H7 (cell line): ENCODE measurements around the gene RFC4. TPM values are rescaled to one million over a fixed set of nuclear protein-coding genes. Genes with fewer than 3 reads are reported as not detected.
A peak's percentile ranks its signal among the peaks of the same experiment; 100 is the strongest.

Source experiments
- DNase-seq: peaks from one replicate; pipeline ENCODE4 v3.0.0; 2012
- H3K27me3 ChIP-seq: 2 replicates; pipeline ENCODE4 v1.6.0; 2011; ENCODE audit warnings: mild to moderate bottlenecking, low read length; ENCODE audit not compliant: control insufficient read depth, insufficient read depth
- H3K36me3 ChIP-seq: replicated peaks from 2 replicates; pipeline ENCODE4 v1.5.1; 2011; ENCODE audit warnings: low read length; ENCODE audit not compliant: control insufficient read depth, insufficient read depth
- H3K4me3 ChIP-seq: 2 replicates; pipeline ENCODE4 v1.5.1; 2011; ENCODE audit warnings: low read depth, mild to moderate bottlenecking, control low read depth, low read length, moderate library complexity; ENCODE audit not compliant: insufficient read depth
- total RNA-seq: library from RNA; depleted of rRNA; stranded (reverse); fragments of >200 nt; shearing (Covaris generic); gene quantifications from 2 replicates; pipeline ENCODE4 v1.2.3, GENCODE V29; 2014

RFC4 gene
- total RNA-seq, 1 experiment from 2014 or later = 105 TPM

DNA sequence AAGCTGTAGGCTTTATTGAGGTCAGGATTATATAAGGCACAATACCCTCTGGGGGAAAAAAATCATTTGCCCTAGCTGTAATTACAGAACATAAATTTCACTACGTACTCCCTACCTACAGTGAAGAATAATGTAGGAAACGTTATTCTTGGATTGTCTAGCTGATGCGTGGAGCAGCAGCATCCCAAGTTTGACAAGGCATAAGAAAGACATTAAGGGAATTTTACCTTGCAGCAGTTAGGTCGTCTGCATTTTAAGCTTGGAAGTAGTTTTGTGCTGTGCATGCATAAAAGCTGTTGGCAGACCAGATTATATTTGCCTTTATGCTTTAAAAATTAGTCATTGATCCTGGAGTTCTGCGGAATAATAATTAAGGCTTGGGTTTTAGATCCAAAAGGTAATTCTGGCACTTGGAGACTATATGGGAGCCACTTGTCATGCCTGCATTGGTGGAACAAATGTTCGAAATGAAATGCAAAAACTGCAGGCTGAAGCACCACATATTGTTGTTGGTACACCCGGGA lies 20.7 kb downstream of the RFC4 start:
- Histone ChIP-seq H3K27me3 (no peaks in the 10 kb centered on the region), H3K36me3 (peaks cover 46% of the 10 kb centered on the region), H3K4me3 (peak overlapping the region; percentile 99)
- DNase-seq = no peak

DNA sequence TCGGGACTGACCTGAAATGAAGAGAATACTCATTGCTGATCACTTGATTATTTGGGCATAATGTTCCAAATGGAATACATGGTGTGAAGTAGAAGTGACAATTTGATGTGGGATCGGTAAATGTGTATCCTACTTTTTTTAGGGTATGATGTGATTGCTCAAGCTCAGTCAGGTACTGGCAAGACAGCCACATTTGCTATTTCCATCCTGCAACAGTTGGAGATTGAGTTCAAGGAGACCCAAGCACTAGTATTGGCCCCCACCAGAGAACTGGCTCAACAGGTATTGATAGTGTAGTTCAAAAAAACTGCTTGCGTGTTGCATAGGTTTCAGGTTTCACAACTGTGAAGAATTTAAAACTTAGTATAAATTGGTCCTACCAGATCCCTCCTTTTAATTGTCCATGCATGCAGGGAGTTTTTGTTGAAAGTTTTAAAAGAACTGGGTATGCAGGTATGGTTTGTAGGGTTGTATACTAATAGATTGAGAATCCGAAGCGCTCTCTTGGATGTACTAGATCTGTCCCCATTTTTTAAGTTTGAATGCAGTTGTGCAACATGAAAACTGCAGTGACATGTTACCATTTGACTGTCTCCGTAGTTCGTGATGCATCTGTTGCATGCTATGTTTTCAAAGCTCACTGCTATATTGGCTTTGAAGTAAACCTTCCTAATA lies 21.3 kb downstream of the RFC4 start:
- no peak for DNase-seq
- Histone ChIP-seq H3K4me3 (peak overlapping the region; percentile 99), H3K27me3 (no peaks in the 10 kb centered on the region), H3K36me3 (peaks cover 46% of the 10 kb centered on the region)

DNA sequence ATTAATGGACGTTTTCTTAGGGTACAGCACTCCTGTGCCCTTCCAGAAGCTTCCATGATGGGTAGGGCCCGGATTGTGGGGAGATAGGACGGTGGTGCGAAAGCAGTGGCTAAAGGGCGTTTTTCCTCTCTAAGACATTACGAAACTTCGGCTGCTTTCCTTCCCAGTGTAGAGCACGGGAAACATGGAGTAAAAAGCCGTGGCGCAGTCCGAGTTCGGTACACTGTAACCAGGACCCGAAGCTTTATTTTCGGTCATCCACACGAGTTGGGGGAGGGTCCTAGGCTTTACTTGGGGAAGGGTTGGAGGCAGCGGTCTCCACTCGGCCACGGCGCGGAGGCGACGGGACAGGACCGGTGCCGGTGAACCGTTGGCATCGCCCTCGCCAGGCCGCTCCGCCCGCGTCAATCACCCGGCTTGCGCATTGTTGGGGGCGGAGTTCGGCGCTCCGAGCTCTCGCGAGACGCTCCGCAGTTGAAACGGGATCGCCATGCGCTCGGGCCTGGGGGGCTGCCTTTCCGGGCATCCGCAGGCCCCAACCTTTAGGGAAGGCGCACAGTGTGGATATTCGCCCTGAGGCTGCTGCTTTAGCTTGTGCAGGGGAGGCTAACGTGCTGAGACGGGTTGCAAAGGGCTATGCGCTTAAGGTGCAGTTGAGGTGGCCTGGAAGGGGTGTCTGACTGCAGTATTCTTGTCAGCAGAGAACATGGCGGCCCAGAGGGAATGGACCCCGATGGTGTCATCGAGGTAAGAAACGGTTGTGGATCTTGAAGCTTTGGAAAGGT lies 22.4 kb downstream of the RFC4 start:
- Histone ChIP-seq H3K4me3 (peak overlapping the region; percentile 99), H3K27me3 (no peaks in the 10 kb centered on the region), H3K36me3 (peaks cover 44% of the 10 kb centered on the region)
- peak; percentile 73 for DNase-seq

DNA sequence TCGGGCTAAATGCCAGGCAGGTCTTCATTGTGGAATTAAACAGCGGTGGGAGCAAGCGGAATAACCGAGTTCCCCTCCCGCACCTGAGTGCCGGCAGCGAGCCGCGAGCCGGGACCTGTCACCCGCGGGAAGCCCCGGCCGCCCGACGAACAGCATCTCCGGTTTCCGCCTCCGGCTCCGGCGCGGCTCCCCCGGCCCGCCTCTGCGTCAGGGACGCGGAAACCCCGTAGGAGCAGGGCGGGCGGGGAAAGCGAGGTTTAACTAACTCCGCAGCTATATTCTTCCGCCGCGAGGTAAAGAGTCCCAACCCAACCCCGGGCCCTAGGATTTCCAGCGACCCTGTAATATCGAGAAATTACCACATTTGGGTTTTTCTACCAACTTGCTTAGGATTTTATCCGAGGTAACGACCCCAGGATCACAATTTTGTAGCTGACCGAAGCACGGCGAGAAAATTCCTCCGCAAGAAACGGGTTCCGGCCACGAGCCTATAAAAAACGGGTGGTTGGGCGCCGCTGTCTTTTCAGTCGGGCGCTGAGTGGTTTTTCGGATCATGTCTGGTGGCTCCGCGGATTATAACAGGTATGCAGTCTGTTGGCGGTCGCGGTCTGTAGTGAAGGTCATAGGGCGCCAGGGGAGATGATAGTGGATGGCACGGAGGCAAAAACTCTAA lies 23.1 kb downstream of the RFC4 start, which contains the start of gene EIF4A2:
Gene EIF4A2, plus strand, starts transcription at position 520 of the 673 bp plus-strand sequence. Its CDS starts 34 bp downstream, at position 554.
- Histone ChIP-seq H3K36me3 (peaks cover 38% of the 10 kb centered on the region), H3K27me3 (no peaks in the 10 kb centered on the region), H3K4me3 (peak within 1 kb of the TSS; percentile 99)
- peak; percentile 94 for DNase-seq

DNA sequence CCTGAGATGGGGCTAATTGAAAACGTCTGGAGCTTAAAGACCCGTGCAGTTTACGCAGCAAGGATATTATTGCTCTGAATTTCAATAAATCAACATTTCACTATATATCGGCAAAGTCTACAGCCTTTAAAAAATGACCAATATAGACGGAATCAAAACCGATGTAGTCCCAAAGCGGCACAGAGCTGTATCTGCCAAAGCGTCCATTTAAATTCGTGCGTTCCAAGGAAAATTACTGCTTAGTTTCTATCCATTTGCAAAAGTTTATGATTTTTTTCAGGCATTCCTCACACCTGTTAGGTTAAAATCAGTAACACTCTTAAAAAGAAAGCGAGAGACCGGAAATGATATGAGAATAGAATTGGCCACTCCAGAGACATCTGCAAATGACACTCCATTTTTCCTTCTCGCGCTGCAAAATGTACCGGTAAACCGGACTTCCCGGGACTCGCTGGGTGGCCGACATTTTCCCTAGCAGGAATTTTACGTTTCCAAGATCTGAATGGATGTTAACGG lies 23.7 kb downstream of the RFC4 start:
- DNase-seq = no peak
- no peaks in the 10 kb centered on the region for H3K27me3 ChIP-seq
- H3K4me3 ChIP-seq = peak overlapping the region; percentile 99
- peaks cover 32% of the 10 kb centered on the region for H3K36me3 ChIP-seq

DNA sequence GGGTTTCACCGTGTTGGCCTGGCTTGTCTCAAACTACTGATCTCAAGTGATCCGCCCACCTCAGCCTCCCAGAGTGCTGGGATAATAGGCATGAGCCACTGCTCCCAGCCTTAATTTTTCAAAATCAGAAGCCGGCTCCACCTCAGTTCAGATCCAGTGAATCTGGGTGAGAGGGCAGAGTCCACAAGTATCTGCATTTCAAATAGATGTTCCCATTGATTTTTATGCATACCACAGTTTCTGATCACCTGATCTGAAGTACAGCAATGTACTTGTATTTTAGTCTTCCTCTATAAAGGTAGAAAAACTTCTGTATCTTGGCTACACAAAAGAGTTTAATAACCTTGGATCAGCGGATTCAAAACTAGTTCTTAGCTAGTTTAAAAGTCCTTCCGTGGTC lies 27.1 kb downstream of the RFC4 start:
- no peak for DNase-seq
- Histone ChIP-seq H3K27me3 (no peaks in the 10 kb centered on the region), H3K36me3 (peaks cover under 1% of the 10 kb centered on the region), H3K4me3 (no peak overlapping the region)

DNA sequence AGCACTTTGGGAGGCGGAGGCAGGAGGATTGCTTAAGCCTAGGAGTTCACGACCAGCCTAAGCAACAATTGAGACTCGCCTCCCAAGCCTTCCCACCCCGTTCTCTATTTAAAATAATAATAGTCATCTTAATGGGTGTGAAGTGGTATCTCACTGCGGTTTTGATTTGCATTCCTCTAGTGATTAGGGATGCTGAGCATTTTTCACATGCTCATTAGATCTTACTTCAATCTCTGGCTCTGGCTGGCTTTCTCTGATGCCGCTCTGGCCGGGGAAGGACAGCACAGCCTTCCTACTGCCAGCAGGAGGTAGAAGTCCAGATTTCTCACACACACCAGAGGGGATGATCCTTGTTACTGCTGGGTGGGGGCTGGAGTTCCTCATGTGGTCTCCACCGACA lies 30.3 kb downstream of the RFC4 start:
- Histone ChIP-seq H3K27me3 (peaks cover 3% of the 10 kb centered on the region), H3K36me3 (no peaks in the 10 kb centered on the region), H3K4me3 (no peak overlapping the region)
- peak; percentile 60 for DNase-seq

DNA sequence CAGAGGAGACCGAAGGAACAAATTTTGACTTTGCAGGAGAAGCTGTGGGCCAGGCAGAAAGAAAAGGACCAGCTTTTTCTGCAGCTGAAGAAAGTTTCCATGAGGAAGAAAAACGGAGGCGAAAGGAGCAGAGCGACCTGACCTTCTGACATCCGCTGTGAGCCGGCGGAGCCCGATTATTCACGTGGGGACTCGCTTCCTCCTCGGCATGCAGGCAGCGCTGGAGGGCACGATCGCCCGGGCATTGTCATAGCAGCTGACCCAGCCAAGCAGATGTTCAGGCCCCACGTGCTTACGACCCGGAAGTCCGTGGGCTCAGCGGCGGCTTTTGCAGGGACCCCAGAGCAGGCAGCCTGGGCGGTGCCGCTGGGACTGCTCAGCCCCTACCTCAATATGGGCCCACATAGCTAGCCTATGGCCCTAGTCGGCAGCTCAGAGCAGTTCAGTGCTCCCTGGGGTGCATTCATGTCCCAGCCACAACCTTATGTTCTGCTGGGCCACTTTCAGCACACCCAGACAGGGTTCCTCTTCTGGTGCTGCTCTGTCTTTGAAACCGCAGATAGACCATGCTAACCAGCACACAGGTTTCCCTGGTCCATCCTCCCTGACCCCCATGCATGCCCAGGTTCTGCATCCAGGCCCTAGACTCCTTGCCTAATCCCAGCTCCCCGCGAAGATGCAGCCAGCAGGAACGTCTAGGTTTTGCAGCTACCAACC lies 33.4 kb downstream of the RFC4 start:
- Histone ChIP-seq H3K36me3 (no peaks in the 10 kb centered on the region), H3K4me3 (peak overlapping the region; percentile 25), H3K27me3 (peaks cover 3% of the 10 kb centered on the region)
- DNase-seq = peak; percentile 65

DNA sequence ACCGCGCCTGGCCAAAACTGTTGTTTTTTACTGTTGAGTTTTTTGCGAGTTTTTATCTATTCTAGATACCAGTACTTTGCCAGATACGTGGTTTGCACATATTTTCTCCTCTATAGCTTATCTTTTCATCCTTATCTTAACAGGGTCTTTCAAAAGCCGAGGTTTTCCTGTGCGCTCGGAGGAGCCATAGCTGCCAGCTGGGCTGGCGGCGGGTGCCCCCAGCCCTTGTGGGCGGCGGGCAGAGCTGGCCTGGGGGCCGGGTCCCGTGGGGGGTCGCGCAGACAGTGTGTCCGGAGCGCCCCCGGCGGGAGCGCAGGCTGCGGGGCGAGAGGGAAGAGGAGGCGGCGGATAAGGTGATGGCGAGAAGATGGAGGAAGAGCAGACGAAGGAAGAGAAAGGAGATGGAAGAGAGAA lies 34.0 kb downstream of the RFC4 start:
- peak; percentile 76 for DNase-seq
- Histone ChIP-seq H3K4me3 (peak overlapping the region; percentile 25), H3K36me3 (no peaks in the 10 kb centered on the region), H3K27me3 (peaks cover 3% of the 10 kb centered on the region)

DNA sequence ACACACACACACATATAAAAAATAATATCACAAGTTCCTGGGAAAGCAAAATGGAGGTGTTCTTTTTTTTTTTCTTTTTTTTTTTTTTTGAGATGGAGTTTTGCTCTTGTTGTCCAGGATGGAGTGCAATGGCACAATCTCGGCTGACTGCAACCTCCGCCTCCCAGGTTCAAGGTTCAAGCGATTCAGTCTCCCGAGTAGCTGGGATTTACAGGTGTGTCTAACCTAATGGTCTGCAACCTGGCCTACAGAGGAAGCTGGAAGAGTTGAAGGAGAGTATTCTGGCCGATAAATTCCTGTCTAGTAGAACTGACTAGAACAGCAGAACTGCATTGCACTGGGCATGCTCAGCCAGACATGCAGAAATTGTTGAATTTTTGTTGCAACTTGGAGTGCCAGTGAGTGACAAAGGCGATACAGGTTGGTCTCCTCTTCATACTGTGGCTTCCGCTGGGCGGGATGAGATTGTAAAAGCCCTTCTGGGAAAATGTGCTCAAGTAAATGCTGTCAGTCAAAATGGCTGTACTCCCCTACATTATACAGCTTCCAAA lies 45.3 kb downstream of the RFC4 start:
- no peak overlapping the region for H3K4me3 ChIP-seq
- no peak for DNase-seq
- H3K27me3 ChIP-seq = no peaks in the 10 kb centered on the region
- no peaks in the 10 kb centered on the region for H3K36me3 ChIP-seq

DNA sequence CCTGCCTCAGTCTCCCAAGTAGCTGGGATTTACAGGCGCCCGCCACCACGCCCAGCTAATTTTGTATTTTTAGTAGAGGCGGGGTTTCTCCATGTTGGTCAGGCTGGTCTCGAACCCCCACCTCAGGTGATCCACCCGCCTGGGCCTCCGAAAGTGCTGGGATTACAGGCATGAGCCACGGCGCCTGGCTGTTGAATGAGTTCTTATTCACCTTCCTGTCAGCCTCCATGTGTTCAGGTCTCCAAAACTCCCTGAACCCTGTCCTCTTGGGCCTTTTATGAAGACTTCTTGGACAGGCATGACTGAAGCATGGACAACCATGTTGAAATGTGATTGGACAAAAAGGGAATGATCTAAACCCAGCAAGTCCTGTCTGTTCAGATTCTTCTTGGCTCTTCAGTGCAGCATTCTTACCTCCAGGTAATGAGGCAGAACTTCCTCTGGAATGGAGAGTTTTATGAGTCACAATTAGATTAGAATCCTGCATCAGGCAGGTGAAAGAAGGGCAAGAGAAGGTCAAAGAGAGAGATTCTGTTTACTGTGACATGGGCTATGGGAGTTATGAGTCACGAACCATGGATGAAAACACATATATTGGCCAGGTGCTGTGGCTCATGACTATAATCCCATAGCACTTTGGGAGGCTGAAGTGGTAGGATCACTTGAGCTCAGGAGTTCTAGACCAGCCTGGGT lies 46.0 kb downstream of the RFC4 start:
- DNase-seq = no peak
- Histone ChIP-seq H3K27me3 (no peaks in the 10 kb centered on the region), H3K4me3 (no peak overlapping the region), H3K36me3 (no peaks in the 10 kb centered on the region)

DNA sequence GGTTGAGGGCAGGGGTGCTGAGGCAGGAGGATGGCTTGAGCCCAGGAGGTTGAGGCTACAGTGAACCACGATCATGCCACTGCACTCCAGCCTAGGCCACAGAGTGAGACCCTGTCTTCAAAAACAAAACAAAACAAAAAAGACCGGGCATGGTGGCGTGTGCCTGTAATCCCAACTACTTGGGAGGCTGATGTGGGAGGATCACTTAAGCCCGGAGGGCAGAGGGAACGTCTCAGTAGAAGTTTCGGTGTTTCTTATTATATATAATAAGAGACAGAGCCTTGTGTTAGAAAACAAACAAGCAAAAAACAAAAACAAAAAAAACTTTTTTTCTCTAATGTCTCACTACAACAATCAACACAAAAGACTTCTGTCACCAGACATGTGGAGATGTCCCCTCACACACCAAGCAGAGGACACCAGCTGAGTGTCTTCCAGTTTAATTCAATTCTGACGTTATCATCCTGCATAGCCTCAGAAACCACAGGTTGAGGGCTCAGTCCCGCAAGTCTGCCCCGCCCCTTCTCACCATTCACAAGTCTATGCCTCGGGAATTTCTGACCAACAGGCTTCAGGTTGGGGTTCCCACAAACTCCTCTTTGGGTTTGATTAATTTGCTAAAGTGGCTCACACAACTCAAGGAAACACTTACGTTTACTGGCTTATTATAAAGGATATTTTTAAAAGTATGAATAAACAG lies 46.9 kb downstream of the RFC4 start:
- no peak overlapping the region for H3K4me3 ChIP-seq
- H3K27me3 ChIP-seq = no peaks in the 10 kb centered on the region
- DNase-seq = no peak
- no peaks in the 10 kb centered on the region for H3K36me3 ChIP-seq

DNA sequence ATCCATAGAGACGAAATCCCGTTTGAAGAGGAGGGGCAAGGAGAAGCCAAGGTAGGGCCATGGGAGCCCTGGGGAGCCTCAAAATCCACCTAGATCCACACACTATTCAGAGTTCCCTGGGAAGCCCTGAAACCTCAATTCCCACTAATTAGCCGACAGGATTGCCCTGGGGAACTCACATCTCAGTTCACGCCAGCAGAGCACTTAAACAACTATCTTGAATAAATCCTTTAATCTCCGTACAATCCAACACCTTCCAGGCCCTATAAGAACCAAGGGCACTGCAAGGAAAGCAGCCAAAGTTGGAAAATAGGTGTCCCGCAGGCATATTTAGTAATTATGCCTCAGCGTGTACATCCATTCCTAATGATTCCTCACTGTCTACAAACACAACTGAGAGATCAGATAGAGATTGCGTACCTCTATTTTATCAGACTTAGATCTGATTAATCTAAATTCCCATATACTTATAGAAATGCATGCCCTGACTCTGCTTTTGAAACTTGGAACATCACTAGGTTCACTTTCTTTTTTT lies 48.5 kb downstream of the RFC4 start:
- Histone ChIP-seq H3K27me3 (no peaks in the 10 kb centered on the region), H3K36me3 (no peaks in the 10 kb centered on the region), H3K4me3 (no peak overlapping the region)
- DNase-seq = no peak
